CD1c-positive myeloid dendritic cell (primary cell): ENCODE measurements around the gene SCNN1G.

Experiments used
- DNase-seq: peaks from one replicate; pipeline ENCODE4 v3.0.0-alpha.2; 2016; ENCODE audit errors: extremely low spot score

Gene SCNN1G

DNA sequence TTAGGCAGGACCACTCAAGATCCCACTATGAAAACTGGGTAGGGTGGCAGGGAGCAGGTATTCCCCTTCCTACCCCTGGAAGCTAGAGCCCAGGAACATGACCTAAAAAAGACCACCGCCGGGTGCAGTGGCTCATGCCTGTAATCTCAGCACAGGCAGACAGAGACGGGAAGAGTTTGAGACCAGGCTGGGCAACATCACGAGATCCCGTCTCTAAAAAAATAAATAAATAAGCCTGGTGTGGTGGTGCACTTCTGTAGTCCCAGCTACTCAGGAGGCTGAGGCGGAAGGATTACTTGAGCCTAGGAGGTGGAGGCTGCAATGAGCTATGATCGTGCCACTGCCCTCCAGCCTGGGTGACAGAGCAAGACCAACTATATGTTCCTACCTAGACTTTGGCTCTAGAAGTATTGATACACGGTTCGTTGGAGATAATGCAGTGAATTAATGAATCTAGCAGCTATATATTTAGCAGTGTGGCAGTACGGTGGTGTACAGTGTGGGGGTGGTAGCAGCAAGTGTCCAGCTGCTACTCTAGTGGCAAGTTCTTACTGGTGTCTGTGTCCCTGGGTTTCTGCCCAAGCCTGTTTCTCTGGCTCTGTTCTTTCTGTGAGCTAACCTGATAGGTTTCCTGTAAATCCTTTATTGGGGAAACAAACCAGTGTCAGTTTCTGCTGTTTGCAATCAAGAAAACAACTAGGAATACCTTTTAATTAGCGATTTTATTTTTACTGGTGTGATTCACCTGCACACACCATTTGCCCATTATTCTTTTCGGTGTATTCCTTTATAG lies 30.0 kb upstream of the SCNN1G start:
- no peak for DNase-seq

DNA sequence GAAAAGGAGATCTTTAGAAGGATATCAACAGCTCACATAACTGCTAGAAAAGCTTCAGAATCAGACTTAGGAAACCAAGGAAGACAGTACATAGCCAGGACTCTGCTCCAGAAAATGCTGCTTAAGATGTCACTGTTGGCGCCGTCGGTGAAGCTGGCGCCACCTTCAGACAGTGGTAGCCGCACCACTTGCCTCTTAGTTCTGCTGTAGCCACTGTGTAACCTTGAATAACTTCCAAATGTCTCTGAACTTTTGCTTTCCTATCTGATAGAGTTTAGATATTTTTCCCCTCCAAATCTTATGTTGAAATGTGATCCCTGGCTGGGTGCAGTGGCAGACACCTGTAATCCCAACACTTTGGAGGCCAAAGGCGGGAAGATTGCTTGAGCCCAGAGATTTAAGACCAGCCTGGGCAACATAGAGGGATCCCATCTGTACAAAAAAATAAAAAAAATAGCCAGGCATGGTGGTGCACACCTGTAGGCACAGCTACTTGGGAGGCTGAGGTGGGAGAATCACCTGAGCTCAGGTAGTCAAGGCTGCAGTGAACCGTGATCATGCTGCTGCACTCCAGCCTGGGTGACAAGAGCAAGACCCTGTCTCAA lies 27.0 kb upstream of the SCNN1G start:
- DNase-seq: no peak

DNA sequence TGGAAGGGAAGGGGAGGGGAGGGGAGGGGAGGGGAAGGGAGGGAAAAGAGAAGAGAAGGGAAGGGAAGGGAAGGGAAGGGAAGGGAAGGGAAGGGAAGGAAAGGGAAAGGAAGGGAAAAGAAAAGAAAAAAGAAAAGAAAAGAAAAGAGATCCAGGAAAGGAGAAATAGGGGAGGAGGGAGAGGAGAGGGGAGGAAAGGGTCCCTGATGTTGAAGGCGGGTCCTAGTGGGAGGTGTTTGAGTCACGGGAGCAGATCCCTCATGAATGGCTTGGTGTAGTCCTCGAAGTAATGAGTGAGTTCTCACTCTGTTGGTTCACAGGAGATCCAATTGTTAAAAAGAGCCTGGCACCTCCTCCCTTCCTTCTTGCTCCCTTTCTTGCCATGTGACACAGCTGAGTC lies 26.4 kb upstream of the SCNN1G start:
- no peak for DNase-seq

DNA sequence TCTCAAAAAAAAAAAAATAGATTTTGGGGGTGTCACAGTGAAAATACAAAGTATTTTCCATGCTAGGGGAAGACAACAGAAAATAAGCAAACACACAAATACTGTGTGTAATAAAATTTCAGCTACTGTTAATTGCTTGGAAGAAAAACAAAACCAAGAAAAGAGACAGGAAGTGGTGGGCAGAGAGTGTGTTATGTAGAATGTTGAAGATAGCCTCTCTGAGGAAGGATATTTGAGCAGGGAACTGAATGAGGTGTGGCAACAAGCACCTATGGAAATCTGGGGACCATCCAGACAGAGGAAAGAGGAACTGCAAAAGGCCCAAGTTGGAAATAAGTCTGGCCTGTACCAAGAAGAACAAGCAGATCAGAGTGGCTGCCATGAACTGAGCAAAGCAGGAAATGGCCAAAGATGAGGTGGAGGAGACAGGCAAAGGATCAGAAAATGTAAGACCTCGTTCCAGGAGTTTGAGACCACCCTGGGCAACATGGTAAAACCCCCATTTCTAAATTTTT lies 25.5 kb upstream of the SCNN1G start:
- DNase-seq: no peak

DNA sequence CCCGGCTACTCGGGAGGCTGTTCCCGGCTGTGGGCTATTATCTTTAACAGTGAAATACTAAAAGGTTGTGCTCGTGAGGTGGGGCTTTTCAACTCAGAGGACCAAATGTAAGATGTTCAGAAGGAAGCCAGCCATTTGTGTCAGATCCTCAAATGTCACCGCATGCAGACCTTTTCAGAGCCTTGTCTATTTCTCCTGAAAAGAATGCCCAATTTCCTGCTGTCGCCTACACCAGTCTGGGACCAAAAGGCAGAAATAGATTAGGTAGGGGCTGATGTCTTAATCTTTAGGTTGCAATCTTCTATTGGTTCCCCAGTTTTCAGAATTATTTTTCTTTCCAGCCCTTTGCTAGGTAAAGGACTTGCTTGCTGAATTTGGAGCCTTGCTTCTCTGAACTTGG lies 24.4 kb upstream of the SCNN1G start:
- no peak for DNase-seq

DNA sequence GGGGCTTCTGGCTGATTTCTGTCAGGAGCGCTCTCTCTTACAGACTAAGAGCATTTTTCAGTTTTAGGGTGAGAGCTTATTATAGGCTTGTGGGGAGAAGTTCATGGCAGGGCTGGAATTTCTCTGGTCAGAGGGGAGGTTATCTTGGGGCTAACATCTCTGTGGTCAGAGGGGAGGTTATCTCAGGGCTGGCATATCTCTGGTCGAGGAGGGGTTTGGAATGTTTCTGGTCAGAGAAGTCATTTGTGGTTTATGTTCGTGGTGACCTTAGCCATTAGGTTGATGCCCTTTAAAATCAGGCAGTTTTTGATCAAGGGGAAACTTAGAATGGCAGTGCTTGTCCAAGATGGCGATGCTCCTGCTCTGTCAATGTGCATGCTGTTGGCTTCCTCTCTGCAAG lies 22.5 kb upstream of the SCNN1G start:
- no peak for DNase-seq

DNA sequence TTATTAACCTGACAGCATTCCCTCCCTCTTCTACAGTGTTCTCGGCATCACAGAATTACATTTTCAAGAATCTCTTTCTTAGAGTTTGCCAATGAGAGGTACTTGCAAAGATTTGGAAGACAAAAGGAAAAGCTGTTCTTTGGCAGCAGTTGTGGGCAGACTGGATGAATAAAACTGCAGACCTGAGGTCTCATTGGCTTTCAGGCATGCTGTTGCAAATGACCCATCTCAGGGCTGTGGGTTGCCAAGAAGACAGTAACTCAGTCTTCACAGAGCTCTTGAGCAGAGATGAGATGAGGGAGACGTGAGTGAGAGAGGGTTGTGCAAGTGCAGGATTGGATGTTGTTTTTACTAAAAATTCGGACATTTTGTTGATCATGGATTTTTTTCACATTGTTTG lies 22.0 kb upstream of the SCNN1G start:
- no peak for DNase-seq

DNA sequence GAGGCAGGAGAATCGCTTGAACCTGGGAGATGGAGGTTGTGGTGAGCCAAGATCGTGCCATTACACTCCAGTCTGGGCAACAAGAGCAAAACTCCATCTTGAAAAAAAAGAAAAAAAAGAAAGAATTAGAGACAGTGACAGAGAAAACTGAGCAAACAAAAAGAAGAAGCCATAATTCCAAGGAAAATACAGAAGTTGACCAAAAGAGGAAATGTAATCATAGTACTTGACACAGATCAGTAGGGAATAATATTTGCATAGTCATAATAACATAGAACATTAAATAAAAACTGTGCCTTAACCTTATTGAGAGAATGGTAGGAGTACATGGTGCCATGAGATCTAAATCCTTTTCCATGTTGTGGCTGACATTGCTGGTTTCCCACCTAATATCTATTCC lies 18.6 kb upstream of the SCNN1G start:
- DNase-seq: peak; percentile 35

DNA sequence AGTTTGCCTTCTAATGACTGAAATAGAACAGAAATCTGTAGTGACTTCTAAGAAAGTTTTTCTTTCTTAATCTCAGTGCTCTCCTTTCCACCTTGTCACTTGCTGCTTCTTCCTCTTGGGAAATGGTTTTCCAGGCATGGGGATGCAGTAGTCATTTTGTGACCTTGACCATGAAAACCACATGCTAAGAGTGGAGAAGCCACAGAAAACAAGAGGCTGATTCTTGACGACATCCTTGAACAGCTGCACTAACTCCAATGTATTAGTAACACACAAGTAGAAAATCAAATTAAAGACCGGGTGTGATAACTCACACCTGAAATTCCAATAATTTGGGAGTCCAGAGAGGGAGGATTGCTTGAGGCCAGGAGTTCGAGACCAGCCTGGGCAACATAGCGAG lies 17.8 kb upstream of the SCNN1G start:
- DNase-seq: no peak

DNA sequence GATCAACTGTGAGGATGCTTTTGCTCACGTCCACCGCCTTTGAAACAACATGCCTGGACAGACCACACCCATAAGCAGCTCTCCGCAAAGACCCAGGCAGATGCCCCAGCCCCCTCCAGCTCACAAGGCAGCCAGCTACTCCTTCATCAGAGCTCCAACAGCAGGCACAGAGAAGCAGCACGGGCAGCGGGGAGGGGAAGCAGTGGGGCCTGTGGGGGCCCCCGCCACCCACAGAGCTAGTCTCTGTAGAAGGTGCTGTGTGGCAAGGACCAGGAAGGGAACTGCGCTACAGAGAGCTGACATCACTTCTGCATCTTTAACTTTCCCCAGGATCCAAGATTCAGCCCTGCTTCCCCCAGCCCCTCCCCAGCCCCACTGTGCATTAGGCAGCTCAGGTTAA lies 10.0 kb upstream of the SCNN1G start:
- DNase-seq: peak; percentile 29

DNA sequence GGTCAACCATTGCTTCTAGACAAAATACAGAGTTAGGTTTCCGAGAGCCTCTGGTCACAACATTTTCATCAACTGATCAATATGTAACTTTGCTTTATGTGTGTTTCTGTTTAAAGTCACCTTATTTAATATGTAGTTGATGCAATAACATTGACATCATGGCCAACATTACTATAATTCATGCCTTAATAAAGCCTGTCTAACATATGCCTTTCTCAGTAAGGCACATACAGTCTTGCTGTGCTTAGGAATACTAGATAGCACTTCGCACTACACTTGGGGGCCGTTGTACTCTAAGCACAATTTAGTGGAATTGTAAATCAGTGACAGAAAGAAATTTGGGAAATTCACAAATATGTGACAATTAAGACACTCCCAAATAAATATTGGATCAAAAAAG lies 9.6 kb upstream of the SCNN1G start:
- no peak for DNase-seq

DNA sequence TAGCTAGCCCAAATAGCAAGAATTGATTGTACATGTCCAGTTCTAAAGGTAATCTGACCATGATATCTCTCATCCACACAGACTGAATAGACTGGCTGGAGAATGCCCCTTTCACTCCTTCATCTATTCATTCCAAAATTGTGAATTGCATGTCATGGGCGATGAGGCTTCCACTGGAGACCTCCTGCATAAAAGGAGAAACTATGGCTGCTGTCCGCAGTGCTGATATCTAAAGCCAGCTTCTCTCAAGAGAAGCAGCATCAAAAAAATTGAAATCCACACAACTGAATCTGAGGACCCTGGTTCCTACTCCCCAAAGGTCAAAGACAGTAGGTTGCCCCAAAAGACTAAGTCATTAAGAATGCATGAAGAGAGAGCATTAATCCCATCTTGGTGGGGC lies 7.9 kb upstream of the SCNN1G start:
- no peak for DNase-seq

DNA sequence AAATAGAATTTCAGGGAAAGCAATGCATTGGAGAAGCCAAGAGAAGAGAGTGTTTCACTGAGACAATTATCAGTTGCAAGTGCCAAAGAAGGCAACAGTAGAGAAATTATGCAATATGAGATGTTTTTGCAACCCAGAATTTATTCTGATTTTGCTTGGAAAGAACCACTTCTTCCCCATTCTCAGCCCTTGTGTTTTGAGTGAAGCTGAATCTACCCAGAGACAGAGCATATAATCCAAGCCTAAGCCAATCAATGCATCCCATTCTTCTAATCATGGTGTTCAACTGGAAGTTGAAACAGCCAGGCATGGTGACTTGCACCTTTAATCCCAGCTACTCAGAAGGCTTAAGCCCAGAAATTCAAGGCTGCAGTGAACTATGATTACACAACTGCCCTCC lies 6.9 kb upstream of the SCNN1G start:
- no peak for DNase-seq

DNA sequence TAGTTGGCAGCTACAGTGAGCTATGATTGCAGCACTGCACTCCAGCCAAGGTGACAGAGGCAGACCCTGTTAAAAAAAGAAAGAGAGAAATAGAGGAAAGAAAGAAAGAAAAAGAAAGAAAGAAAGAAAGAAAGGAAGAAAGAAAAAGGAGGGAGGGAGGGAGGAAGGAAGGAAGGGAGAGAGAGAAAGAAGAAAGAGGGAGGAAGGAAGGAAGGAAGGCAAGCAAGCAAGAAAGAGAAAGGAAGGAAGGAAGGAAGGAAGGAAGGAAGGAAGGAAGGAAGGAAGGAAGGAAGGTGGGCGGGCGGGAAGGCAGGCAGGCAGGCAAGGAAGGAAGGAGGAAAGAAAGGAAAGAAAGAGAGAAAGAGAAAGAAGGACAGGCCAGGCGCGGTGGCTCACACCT lies 1.0 kb upstream of the SCNN1G start:
- no peak for DNase-seq

DNA sequence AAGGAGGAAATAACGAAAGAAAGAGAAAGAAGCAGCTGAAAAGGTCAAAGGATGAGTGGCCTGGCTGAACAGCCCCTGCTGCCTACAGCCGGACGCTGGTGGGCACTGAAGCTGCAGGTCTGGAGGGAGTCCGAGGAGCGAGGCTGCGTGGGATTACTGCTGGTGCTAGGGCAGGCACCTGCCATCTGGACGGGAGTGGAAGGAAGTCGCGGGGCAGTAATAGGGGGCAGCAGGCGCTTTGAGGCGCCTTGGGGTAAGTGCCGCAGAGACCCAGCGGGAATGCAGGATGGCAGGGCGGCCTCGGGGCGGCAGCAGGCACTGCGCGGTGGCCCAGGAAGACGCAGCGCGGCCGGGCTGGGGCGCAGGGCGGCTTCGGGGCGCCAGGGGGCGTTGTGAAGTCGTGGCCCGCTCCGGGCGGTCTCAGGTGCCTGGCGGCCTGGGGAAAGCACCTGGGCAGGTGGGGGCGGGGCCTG lies 303 bp upstream of the SCNN1G start:
- peak; percentile 68 for DNase-seq

DNA sequence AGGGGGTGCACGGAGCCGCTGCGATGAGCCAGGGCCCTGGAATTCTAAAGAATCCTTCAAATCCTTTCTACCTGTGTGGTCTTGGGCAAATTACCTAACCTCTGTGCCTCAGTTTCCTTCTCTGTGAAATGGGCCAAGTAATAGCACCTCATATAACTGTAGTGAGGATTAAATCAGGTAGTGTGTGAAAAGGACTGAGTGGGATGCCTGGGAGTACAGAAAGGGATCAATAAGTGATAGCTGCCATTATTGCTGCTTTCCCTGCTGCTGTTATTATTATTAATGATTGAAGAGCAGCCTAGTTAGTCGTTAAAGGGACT lies 958 bp downstream of the SCNN1G start:
- DNase-seq: no peak

DNA sequence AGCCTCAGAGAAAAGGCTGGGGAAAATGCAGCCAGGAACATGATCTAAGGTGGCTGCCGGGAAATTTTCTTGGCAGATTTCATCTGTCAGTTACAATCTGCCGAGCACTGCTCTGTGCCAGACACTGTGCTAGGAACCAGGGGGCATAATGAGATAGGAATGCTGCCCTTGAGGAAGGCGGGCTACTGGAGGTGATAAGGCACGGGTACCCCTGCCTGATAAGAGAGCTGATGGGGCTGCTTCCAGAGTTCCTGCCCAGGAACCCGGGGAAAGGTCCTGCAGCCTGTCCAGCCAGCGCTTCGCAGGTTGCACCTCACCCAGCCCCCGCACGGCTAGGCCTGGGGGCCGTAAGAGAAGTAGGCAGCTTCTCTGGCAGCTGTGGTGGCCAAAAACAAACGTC lies 3.1 kb downstream of the SCNN1G start:
- DNase-seq: no peak

DNA sequence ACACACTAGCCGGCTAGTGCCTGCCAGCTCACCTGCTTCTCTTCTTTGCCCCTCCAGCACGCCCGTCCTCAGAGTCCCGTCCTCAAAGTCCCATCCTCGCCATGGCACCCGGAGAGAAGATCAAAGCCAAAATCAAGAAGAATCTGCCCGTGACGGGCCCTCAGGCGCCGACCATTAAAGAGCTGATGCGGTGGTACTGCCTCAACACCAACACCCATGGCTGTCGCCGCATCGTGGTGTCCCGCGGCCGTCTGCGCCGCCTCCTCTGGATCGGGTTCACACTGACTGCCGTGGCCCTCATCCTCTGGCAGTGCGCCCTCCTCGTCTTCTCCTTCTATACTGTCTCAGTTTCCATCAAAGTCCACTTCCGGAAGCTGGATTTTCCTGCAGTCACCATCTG lies 3.6 kb downstream of the SCNN1G start:
- DNase-seq: no peak

DNA sequence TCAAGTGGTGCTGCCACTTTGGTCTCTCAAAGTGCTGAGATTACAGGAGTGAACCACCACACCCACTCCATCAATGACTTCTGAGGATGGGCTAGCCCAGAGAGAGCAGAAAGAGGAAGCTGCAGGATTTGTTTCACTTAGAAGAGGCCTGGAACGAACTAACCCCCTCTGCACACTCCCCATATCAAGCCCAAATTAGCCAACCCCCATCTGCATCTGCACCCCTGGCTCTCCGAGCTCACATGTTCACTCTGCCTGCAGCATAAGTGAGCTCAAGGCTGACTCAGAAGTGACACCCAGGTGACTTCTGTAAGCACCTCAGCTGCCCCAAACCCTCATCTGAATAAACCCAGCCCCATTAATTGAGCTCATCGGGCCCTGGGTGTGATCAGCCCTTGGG lies 4.8 kb downstream of the SCNN1G start:
- no peak for DNase-seq

DNA sequence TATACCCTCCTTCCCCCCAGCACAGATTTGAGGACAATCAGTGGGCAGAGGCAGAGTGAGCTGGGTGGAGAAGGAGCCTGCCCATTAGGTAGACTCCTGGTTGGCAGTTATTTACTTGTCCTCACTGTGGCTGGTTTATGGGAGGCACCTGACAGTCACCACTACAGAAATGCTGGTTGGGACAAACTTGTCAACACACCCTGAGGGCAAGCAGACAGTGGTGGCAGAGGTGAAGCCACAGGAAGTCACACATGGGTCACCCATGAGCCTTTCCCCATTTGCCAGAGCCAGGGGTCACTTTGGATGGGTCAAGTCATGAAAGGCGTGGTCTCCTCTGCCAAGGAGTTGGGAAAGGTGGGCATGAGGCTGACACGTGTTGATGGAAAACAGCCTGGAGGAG lies 6.4 kb downstream of the SCNN1G start:
- DNase-seq: no peak

DNA sequence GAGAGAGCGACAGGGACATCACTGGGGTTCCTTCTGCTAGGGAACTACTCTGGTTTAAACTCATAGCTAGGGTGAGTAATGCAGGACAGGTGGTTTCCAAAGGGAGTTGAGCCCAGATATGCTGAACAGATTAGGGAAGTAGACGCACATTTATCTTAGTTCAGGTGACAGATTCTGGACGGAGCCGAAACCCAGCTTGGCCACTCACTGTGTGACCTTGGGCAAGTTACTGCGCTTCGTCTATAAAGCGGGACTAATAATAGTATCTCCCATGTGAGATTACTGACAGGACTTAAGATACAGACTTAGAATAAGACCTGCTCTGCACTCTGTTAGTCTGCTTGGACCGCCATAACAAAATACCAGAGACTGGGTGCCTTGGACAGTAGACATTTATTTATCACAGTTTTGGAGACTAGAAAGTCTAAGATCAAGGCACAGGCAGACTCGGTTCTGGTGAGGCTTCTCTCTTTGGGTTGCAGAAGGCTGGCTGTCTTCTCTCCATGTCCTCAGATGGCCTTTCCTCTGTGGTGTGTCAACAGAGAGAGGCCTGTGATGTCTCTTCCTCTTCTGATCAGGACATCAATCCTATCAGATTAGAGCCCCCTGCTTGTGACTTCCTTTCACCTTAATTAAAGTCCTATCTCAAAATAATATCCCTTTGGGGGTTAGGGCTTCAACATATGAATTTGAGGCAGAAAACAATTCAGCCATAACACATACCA lies 12.1 kb downstream of the SCNN1G start:
- no peak for DNase-seq

DNA sequence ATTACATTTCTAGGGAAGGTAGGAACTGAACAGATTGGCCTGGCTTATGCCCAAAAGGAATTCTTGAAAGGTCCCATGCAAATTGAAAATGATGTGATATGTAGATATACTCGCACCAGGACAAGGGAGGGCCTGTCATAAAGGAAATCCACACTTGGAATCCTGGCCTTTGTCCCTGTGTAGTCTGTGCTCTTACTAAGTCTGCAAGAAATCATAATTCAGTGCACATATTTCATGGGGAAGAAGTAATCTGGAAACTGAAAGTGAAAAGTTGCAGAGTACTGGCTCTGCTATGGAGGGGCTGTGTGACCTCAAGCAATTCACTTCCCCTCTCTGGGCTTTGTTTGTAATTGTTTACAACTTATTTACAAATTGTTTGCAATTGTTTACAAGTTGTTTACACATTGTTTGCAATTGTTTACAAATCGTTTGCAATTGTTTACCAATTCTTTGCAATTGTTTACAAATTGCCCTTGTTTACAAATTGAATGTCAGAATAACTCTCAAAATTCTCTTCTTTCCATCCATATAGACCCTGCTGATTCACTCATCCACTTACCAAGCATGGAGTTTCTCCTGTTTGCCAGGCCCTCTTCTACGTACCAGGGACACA lies 12.9 kb downstream of the SCNN1G start:
- DNase-seq: no peak

DNA sequence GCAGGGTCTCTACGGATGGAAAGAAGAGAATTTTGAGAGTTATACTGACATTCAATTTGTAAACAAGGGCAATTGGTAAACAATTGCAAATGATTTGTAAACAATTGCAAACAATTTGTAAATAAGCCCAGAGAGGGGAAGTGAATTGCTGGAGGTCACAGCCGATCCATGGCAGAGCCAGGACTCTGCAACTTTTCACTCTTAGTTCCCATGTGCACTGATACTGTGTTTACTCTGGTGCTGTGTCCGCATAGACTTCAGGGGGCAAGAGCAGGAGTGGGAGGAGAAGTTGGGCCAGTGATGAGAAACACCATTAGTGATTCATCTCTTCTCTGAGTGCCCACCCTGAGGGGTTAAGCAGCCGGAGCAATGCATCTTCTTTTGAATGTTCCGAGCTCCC lies 14.0 kb downstream of the SCNN1G start:
- DNase-seq: no peak
